OCI-LY1 (cell line): ENCODE measurements around the gene ALG1L2.
"Not testable (repeated sequence)": the region's sequence is repeated elsewhere in the genome, so short reads cannot be mapped to it uniquely, and the experiment has no call there.

Source experiments
- CTCF ChIP-seq: fragments of 200-600 bp; sonication (generic), shearing (Covaris generic); IDR thresholded peaks from 2 replicates; pipeline ENCODE4 v1.5.1; 2017; ENCODE audit warnings: mild to moderate bottlenecking, antibody characterized with exemption, low read length, moderate library complexity, mixed read lengths
- EZH2 ChIP-seq: fragments of 200-600 bp; sonication (generic), shearing (Covaris generic); IDR thresholded peaks from 2 replicates; pipeline ENCODE4 v1.8.0; 2017; ENCODE audit warnings: borderline replicate concordance, mixed run types, mild to moderate bottlenecking, antibody characterized with exemption, low read length, moderate library complexity, mixed read lengths

- TF ChIP-seq CTCF, EZH2: not testable (repeated sequence)
Observed at GRCh38 chr3:130146465-130146864, 64.8 kb downstream of the ALG1L2 start.
